Mesothelial cell of epicardium (in vitro differentiated cells): ENCODE results near the gene ZDHHC9. TPM values are rescaled to one million over a fixed set of nuclear protein-coding genes. Genes with fewer than 3 reads are reported as not detected.

Experiments
- DNase-seq, 2 experiments: peaks; one replicate each; pipeline ENCODE4 v3.0.0; 2021; ENCODE audit warnings: low spot score in 2 of 2; ENCODE audit not compliant: unreplicated experiment in 2 of 2
- H3K27ac Mint-ChIP-seq: 2 replicates; pipeline ENCODE4 v1.8.0; 2021; ENCODE audit warnings: mixed read lengths
- H3K27me3 Mint-ChIP-seq: 2 replicates; pipeline ENCODE4 v1.8.0; 2021; ENCODE audit warnings: low read depth, mixed read lengths
- H3K36me3 Mint-ChIP-seq: 2 replicates; pipeline ENCODE4 v1.8.0; 2021; ENCODE audit warnings: mixed read lengths
- H3K4me1 Mint-ChIP-seq: 2 replicates; pipeline ENCODE4 v1.8.0; 2021; ENCODE audit warnings: mixed read lengths
- H3K4me3 Mint-ChIP-seq: 2 replicates; pipeline ENCODE4 v1.8.0; 2021; ENCODE audit warnings: mild to moderate bottlenecking, moderate library complexity, mixed read lengths
- H3K9me3 Mint-ChIP-seq: 2 replicates; pipeline ENCODE4 v1.8.0; 2021; ENCODE audit warnings: mixed read lengths
- CTCF ChIP-seq: fragments of 200-600 bp; sonication (generic); IDR thresholded peaks from one replicate; pipeline ENCODE4 v1.5.0; 2021; ENCODE audit warnings: antibody characterized with exemption; ENCODE audit not compliant: unreplicated experiment
- total RNA-seq: library from RNA; stranded (reverse); gene quantifications from 3 replicates; pipeline ENCODE4 v1.2.1, GENCODE V29; 2021

ZDHHC9 gene
- total RNA-seq, 1 donor from 2014 or later: 30.2 TPM

DNA sequence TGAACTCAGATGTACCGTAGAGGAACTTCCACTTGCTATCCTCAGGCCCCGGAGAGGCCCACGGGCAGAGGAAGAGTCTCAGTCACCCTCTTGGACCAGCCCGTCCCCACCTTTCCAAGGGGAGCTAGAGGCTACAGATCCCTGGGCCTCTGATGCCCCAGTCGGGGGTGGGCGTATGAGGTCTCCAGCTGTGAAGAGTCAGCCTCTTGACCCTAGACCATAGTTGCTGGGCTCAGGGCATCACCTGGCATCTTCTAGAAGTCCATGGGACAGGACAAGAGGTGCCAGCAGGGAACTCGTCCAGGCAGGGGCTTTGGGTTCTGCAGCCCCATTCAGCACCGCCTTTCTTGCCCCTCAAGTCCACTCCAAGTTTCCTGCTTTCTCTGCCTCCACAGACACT lies 52.4 kb downstream of the ZDHHC9 start:
- Mint-ChIP-seq H3K4me3 (no peak overlapping the region), H3K27ac (no peak overlapping the region), H3K36me3 (no peaks in the 10 kb centered on the region), H3K4me1 (no peaks in the 10 kb centered on the region), H3K9me3 (peaks cover 4% of the 10 kb centered on the region), H3K27me3 (no peaks in the 10 kb centered on the region)
- TF ChIP-seq CTCF: no peak
- no peak for DNase-seq

DNA sequence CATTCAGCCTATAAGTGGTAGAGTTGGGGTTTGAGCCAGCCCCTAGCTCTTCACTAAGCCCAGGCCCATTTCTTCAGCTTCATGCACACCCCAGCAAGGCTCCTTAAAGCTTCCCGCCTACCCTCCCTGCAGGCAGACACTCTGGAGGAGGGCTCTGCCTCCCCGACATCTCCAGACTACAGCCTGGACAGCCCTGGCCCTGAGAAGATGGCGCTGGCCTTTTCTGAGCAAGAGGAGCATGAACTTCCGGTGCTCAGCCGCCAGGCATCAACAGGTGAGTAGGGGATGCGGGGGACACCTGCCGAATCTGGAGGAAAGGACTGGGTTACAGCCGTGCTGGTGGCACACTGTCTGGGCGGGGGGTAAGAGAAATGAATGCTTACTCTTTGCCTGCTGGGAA lies 52.9 kb downstream of the ZDHHC9 start:
- no peak overlapping the region for H3K27ac Mint-ChIP-seq
- TF ChIP-seq CTCF: no peak
- H3K4me1 Mint-ChIP-seq: no peaks in the 10 kb centered on the region
- no peak overlapping the region for H3K4me3 Mint-ChIP-seq
- H3K36me3 Mint-ChIP-seq: no peaks in the 10 kb centered on the region
- peaks cover 4% of the 10 kb centered on the region for H3K9me3 Mint-ChIP-seq
- DNase-seq: no peak
- H3K27me3 Mint-ChIP-seq: no peaks in the 10 kb centered on the region

GRCh38 chrX:129790146-129790545 lies 53.5 kb downstream of the ZDHHC9 start:
- peaks cover 4% of the 10 kb centered on the region for H3K9me3 Mint-ChIP-seq
- DNase-seq: no peak
- no peaks in the 10 kb centered on the region for H3K27me3 Mint-ChIP-seq
- TF ChIP-seq CTCF: no peak
- no peak overlapping the region for H3K27ac Mint-ChIP-seq
- H3K36me3 Mint-ChIP-seq: no peaks in the 10 kb centered on the region
- H3K4me3 Mint-ChIP-seq: no peak overlapping the region
- no peaks in the 10 kb centered on the region for H3K4me1 Mint-ChIP-seq

DNA sequence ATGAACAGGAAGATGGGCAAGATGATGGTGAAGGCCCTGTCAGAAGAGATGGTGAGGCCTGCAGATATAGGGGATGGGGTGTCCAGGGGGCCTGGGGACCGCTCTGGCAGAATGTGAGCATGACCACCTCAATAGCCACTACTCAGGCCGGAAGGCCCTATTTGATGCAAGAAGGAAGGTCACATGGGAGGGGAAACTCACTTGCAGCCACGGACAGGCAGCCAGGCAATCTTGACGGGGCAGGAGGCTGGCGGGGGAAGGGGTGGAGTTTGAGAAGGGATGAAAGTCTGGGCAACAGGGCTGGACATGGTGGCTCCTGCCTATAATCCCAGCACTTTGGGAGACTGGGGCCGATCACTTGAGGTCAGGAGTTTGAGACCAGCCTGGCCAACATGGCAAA lies 55.2 kb downstream of the ZDHHC9 start:
- TF ChIP-seq CTCF: no peak

GRCh38 chrX:129787336-129788055 lies 56.2 kb downstream of the ZDHHC9 start:
- peaks cover 10% of the 10 kb centered on the region for H3K9me3 Mint-ChIP-seq
- no peaks in the 10 kb centered on the region for H3K4me1 Mint-ChIP-seq
- H3K27me3 Mint-ChIP-seq: no peaks in the 10 kb centered on the region
- no peaks in the 10 kb centered on the region for H3K36me3 Mint-ChIP-seq
- DNase-seq: no peak
- H3K27ac Mint-ChIP-seq: no peak overlapping the region
- no peak overlapping the region for H3K4me3 Mint-ChIP-seq
- no peak for TF ChIP-seq CTCF

More for the DNA sequence above, 55.2 kb downstream of the ZDHHC9 start:
- no peak for DNase-seq
- H3K27me3 Mint-ChIP-seq: no peaks in the 10 kb centered on the region
- H3K36me3 Mint-ChIP-seq: no peaks in the 10 kb centered on the region
- H3K9me3 Mint-ChIP-seq: peaks cover 4% of the 10 kb centered on the region
- no peak overlapping the region for H3K4me3 Mint-ChIP-seq
- H3K27ac Mint-ChIP-seq: no peak overlapping the region
- H3K4me1 Mint-ChIP-seq: no peaks in the 10 kb centered on the region

GRCh38 chrX:129786210-129786651 lies 57.5 kb downstream of the ZDHHC9 start:
- Mint-ChIP-seq H3K9me3 (peaks cover 10% of the 10 kb centered on the region), H3K36me3 (no peaks in the 10 kb centered on the region), H3K27ac (no peak overlapping the region), H3K4me1 (no peaks in the 10 kb centered on the region), H3K27me3 (no peaks in the 10 kb centered on the region), H3K4me3 (no peak overlapping the region)
- TF ChIP-seq CTCF: no peak
- DNase-seq: no peak
